Measurements from ENCODE around the gene NRXN3. TPM values are rescaled to one million over a fixed set of nuclear protein-coding genes. Genes with fewer than 3 reads are reported as not detected.

NRXN3 gene
- total and polyA plus RNA-seq, 2 of the 4 experiments (the other 2 are of a cell fraction): 4.8 to 25.1 TPM

- H4K20me1 ChIP-seq (ENCODE audit: insufficient read depth, low read length): no peaks in the 10 kb centered on the region
- ATAC-seq (ENCODE audit: low read depth) (no peak), DNase-seq (no peak)
- BruUV-seq (replicated peaks): no TSS peak
- no peaks in the 10 kb centered on the region for H3K27me3 ChIP-seq (ENCODE audit: control insufficient read depth, insufficient read depth, low read length)
- H4K91ac ChIP-seq (ENCODE audit: insufficient read depth, low read depth, low read length): no peak overlapping the region
- H3K27ac ChIP-seq (ENCODE audit: insufficient read depth, low read length): no peak overlapping the region
- no peak overlapping the region for H2BK120ac ChIP-seq (ENCODE audit: low read depth, low read length)
- TF ChIP-seq ELK1 (IDR thresholded peaks at IDR 0.05; ENCODE audit: borderline replicate concordance, low read depth, low read length) (no peak), BHLHE40 (IDR thresholded peaks at IDR 0.05; ENCODE audit: low read depth, low read length) (no peak), NFE2L2 (IDR thresholded peaks at IDR 0.05; ENCODE audit: low read depth, low read length) (no peak), SMC3 (IDR thresholded peaks at IDR 0.05; ENCODE audit: low read depth, low read length) (no peak)
- H4K5ac ChIP-seq (ENCODE audit: low read depth, low read length): no peak overlapping the region
- ChIA-PET CTCF (no interaction called here), POLR2A (ENCODE audit: unreplicated experiment) (no interaction called here)
- no peak overlapping the region for H4K8ac ChIP-seq (ENCODE audit: low read depth in 2 of 2, low read length in 2 of 2)
- H3K9ac ChIP-seq (ENCODE audit: low read depth, low read length): no peak overlapping the region
- no peak overlapping the region for H3K23ac ChIP-seq (ENCODE audit: low read depth, low read length)
- H2AK9ac ChIP-seq (replicated peaks; ENCODE audit: low read depth, low read length, poor library complexity): no peak overlapping the region
- H2BK15ac ChIP-seq (ENCODE audit: low read depth, low read length): no peak overlapping the region
- no peak overlapping the region for H3K14ac ChIP-seq (replicated peaks; ENCODE audit: low read depth, low read length)
- no peak overlapping the region for H3K4me3 ChIP-seq (ENCODE audit: insufficient read depth, low read depth, low read length)
- H3K18ac ChIP-seq (ENCODE audit: low read depth, low read length): no peak overlapping the region
- dilution Hi-C loops (cut with HindIII; ENCODE audit: low sequenced_read_pairs, unreplicated experiment): no loop called here
- 80% methylated on average over 7 of the region's 25 CpGs; no CpG with 5 or more reads in 1 of the 2 experiments for WGBS, 2 experiments (ENCODE audit: extremely low coverage in 2 of 2, insufficient read length in 1 of 2)
- intact Hi-C loops (cut with micrococcal nuclease): no loop called here
- H2AK5ac ChIP-seq (ENCODE audit: low read depth, low read length): no peak overlapping the region
- H3K9me1 ChIP-seq (ENCODE audit: insufficient read depth, low read length): no peaks in the 10 kb centered on the region
- H3K4ac ChIP-seq (ENCODE audit: low read depth, low read length): no peak overlapping the region
- in situ Hi-C loops (cut with MboI; ENCODE audit: low sequenced_read_pairs): no loop called here
- H2BK20ac ChIP-seq (ENCODE audit: low read depth, low read length): no peak overlapping the region
- H3K56ac ChIP-seq (ENCODE audit: extremely low read depth, insufficient read depth, low read length): no peak overlapping the region
- H3K4me1 ChIP-seq (ENCODE audit: control insufficient read depth, insufficient read depth, low read length): no peaks in the 10 kb centered on the region; the same call in 1 of the 2 replicates
- H2BK5ac ChIP-seq (ENCODE audit: low read depth, low read length, poor library complexity, severe bottlenecking): no peak overlapping the region
- no peak overlapping the region for H3K4me2 ChIP-seq (ENCODE audit: low read depth, low read length)
- no peaks in the 10 kb centered on the region for H3K36me3 ChIP-seq (ENCODE audit: control insufficient read depth, insufficient read depth, low read length)
- no peak overlapping the region for H2AFZ ChIP-seq (replicated peaks; ENCODE audit: low read length, poor library complexity)
- no peaks in the 10 kb centered on the region for H3K9me3 ChIP-seq (ENCODE audit: control insufficient read depth, insufficient read depth, low read length)
- H3K79me1 ChIP-seq (ENCODE audit: low read depth in 1 of 2, low read length in 2 of 2): no peaks in the 10 kb centered on the region
Measured at GRCh38 chr14:79631276-79631675, 1461.1 kb downstream of the NRXN3 start.

Data from IMR-90 (cell line).